ENCODE data around the gene OPCML.

OPCML gene

DNA sequence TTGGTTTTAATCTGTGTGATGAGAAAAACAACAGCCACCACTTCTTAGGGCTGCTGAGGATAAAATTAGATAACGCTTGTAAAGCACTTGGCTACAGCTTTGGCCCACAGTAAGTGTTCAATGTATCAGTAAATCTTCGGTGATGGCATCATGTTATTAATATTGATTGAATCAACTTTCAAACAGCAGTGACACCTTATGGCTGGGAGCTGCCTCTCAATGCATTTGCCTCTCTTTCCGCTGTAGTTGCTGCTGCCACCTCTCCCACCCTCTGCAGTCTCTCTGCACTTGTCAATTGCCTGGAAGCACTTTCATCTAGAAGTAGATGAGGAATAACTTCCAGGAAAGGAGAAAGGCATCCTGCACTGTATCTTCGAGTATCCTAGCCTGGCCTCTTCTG lies 491.1 kb downstream of the OPCML start:
- no peak overlapping the region for H3K27ac ChIP-seq
- no peak overlapping the region for H3K9ac ChIP-seq
- H3K27me3 ChIP-seq (ENCODE audit: insufficient read depth, low read depth) = no peaks in the 10 kb centered on the region
- H2AFZ ChIP-seq (ENCODE audit: low read depth) = no peak overlapping the region
- H4K20me1 ChIP-seq (ENCODE audit: insufficient read depth) = no peaks in the 10 kb centered on the region
- H3K79me2 ChIP-seq (ENCODE audit: insufficient read depth, low read depth) = no peaks in the 10 kb centered on the region
- no peaks in the 10 kb centered on the region for H3K36me3 ChIP-seq (ENCODE audit: insufficient read depth)
- no peak for TF ChIP-seq CTCF (conservative IDR thresholded peaks at IDR 0.05; ENCODE audit: low read depth, low read length)
- no peak overlapping the region for H3K4me3 ChIP-seq (IDR thresholded peaks at IDR 0.05; ENCODE audit: insufficient read depth, low read depth, low read length)
- no peaks in the 10 kb centered on the region for H3K4me1 ChIP-seq (ENCODE audit: low read depth, poor library complexity, severe bottlenecking)
- no peak overlapping the region for H3K4me2 ChIP-seq

DNA sequence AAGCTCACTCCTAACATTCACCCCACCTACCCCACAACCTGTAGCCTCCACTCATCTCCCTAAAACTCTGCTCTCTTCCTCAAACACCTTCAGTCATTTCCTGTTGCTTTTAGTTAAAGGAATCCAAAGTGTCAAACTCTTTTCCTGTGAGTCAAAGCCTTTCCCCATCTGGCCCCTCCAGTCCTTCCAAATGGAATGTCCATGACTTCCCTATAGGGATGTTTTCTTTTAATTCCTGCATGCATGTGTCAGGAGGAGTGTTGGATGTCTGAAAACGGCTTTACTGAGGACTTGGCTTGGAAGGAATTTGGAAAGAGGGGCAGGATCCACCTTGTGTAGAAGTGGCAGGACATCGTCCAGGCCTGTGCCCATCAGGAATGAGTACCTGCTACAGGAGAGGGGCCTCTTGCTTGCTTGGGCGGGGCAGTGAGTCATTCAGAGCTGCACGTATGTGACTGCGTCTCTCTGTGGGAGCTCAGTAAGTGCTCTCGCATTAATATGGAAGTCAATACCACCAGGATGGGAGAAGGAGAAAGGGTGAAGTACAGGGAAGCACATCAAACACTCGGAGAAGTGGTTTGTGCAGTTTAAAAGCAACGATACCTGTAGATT lies 491.9 kb downstream of the OPCML start:
- no peak overlapping the region for H3K27ac ChIP-seq

GRCh38 chr11:133038850-133039249 lies 493.5 kb downstream of the OPCML start:
- Histone ChIP-seq H3K27ac (no peak overlapping the region), H3K27me3 (ENCODE audit: insufficient read depth, low read depth) (no peaks in the 10 kb centered on the region), H3K4me1 (ENCODE audit: low read depth, poor library complexity, severe bottlenecking) (no peaks in the 10 kb centered on the region), H3K4me3 (IDR thresholded peaks at IDR 0.05; ENCODE audit: insufficient read depth, low read depth, low read length) (no peak overlapping the region), H3K79me2 (ENCODE audit: insufficient read depth, low read depth) (no peaks in the 10 kb centered on the region), H3K4me2 (no peak overlapping the region), H2AFZ (ENCODE audit: low read depth) (no peak overlapping the region), H3K9ac (no peak overlapping the region), H4K20me1 (ENCODE audit: insufficient read depth) (no peaks in the 10 kb centered on the region), H3K36me3 (ENCODE audit: insufficient read depth) (no peaks in the 10 kb centered on the region)
- no peak for TF ChIP-seq CTCF (conservative IDR thresholded peaks at IDR 0.05; ENCODE audit: low read depth, low read length)

More for the DNA sequence above, 491.9 kb downstream of the OPCML start:
- Histone ChIP-seq H3K27me3 (ENCODE audit: insufficient read depth, low read depth) (no peaks in the 10 kb centered on the region), H4K20me1 (ENCODE audit: insufficient read depth) (no peaks in the 10 kb centered on the region), H3K4me3 (IDR thresholded peaks at IDR 0.05; ENCODE audit: insufficient read depth, low read depth, low read length) (no peak overlapping the region), H3K4me1 (ENCODE audit: low read depth, poor library complexity, severe bottlenecking) (no peaks in the 10 kb centered on the region), H3K79me2 (ENCODE audit: insufficient read depth, low read depth) (no peaks in the 10 kb centered on the region), H3K4me2 (no peak overlapping the region), H3K9ac (no peak overlapping the region), H3K36me3 (ENCODE audit: insufficient read depth) (no peaks in the 10 kb centered on the region), H2AFZ (ENCODE audit: low read depth) (no peak overlapping the region)
- TF ChIP-seq CTCF (conservative IDR thresholded peaks at IDR 0.05; ENCODE audit: low read depth, low read length) = no peak

GRCh38 chr11:133034929-133035328 lies 497.4 kb downstream of the OPCML start:
- Histone ChIP-seq H3K9ac (no peak overlapping the region), H2AFZ (ENCODE audit: low read depth) (no peak overlapping the region), H4K20me1 (ENCODE audit: insufficient read depth) (no peaks in the 10 kb centered on the region), H3K4me3 (IDR thresholded peaks at IDR 0.05; ENCODE audit: insufficient read depth, low read depth, low read length) (no peak overlapping the region), H3K4me1 (ENCODE audit: low read depth, poor library complexity, severe bottlenecking) (no peaks in the 10 kb centered on the region), H3K27me3 (ENCODE audit: insufficient read depth, low read depth) (no peaks in the 10 kb centered on the region), H3K27ac (no peak overlapping the region), H3K4me2 (no peak overlapping the region), H3K36me3 (ENCODE audit: insufficient read depth) (no peaks in the 10 kb centered on the region), H3K79me2 (ENCODE audit: insufficient read depth, low read depth) (no peaks in the 10 kb centered on the region)
- no peak for TF ChIP-seq CTCF (conservative IDR thresholded peaks at IDR 0.05; ENCODE audit: low read depth, low read length)

All from KMS-11 (cell line).